ENCODE data around the gene SF1. TPM values are rescaled to one million over a fixed set of nuclear protein-coding genes. Genes with fewer than 3 reads are reported as not detected.

Gene SF1
- total RNA-seq, 3 donors from 2014 or later (not counting 1 experiment from before 2014, with no cell fraction given), result 841 to 864 (median 845) TPM

DNA sequence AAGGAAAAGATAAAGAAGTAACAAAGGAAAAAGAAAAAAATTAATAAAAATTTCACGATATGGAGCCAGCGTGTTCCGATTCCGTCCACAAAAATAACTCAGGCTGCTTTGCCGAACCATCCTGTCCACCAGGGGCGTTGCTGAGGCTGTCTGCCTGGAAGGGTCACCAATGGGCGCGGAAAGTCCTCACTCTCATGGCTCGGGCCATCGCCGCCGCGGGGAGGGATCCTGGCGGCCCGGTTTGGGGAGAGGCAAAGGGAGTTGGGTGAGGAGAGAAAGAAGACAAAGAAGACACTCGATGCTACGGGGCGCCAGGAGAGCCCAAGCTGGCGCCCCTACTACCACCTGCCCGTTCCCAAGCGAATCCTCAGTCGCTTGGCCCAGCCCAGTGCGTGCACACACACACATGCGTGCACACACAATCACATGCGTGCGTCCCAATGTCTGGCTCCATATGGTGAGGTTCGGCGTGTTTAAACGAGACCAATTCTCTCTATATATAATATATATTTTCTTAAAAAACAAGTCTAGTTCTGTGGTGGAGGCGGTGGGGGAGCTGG lies 13.0 kb downstream of the SF1 start:
- Histone ChIP-seq H3K4me3 (ENCODE audit: low read length) (no peak overlapping the region), H3K36me3 (ENCODE audit: control insufficient read depth, insufficient read depth, low read length) (peaks cover 62% of the 10 kb centered on the region), H3K27me3 (ENCODE audit: control insufficient read depth, insufficient read depth, low read length) (no peaks in the 10 kb centered on the region), H3K4me1 (ENCODE audit: control insufficient read depth, insufficient read depth, low read length) (peaks cover 80% of the 10 kb centered on the region), H3K27ac (ENCODE audit: low read length) (peak overlapping the region; percentile 59), H3K9me3 (ENCODE audit: control insufficient read depth, insufficient read depth, low read length) (no peaks in the 10 kb centered on the region)
- Mint-ChIP-seq H3K27me3 (ENCODE audit: low read depth in 2 of 2) (no peaks in the 10 kb centered on the region), H3K27ac (peak overlapping the region; percentile 95 to 96), H3K36me3 (peaks cover 27% of the 10 kb centered on the region), H3K9me3 (no peaks in the 10 kb centered on the region), H3K4me3 (peak overlapping the region; percentile 83), H3K4me1 (peaks cover 80 to 87% of the 10 kb centered on the region in 2 donors)
- intact Hi-C loops (cut with micrococcal nuclease), result loop anchor here (2.0 kb wide), 1 partner anchor 13 kb away; the partner anchor contains the start of gene SF1
- ATAC-seq, result no peak
- DNase-seq, result no peak
- TF ChIP-seq, protein P1, sequence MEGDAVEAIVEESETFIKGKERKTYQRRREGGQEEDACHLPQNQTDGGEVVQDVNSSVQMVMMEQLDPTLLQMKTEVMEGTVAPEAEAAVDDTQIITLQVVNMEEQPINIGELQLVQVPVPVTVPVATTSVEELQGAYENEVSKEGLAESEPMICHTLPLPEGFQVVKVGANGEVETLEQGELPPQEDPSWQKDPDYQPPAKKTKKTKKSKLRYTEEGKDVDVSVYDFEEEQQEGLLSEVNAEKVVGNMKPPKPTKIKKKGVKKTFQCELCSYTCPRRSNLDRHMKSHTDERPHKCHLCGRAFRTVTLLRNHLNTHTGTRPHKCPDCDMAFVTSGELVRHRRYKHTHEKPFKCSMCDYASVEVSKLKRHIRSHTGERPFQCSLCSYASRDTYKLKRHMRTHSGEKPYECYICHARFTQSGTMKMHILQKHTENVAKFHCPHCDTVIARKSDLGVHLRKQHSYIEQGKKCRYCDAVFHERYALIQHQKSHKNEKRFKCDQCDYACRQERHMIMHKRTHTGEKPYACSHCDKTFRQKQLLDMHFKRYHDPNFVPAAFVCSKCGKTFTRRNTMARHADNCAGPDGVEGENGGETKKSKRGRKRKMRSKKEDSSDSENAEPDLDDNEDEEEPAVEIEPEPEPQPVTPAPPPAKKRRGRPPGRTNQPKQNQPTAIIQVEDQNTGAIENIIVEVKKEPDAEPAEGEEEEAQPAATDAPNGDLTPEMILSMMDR (IDR thresholded peaks at IDR 0.05), result no peak
- 93% methylated on average over 25 of the region's 30 CpGs for WGBS (ENCODE audit: insufficient coverage)

DNA sequence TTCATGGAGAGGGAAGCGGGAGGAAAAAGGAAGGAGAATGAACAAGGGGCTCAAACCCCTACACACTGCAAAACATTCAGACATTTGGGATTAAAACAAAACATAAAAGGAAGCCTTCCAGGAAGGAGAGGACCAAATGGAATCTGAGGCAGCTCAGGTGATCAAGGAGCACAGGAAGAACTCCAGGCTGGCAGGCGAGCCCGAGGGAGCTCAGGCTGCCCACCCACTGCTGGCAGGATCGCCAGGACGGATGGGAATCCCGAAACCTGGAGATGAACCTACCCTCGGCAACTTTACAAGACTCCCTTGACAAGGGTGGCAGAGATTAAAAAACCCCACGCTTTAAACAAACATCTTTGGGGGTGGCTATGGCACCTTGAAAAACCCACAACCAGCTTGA lies 13.6 kb downstream of the SF1 start:
- H3K36me3 Mint-ChIP-seq, result peaks cover 27% of the 10 kb centered on the region
- H3K36me3 ChIP-seq (ENCODE audit: control insufficient read depth, insufficient read depth, low read length), result peaks cover 56% of the 10 kb centered on the region
- peak overlapping the region; percentile 95 to 96 for H3K27ac Mint-ChIP-seq
- H3K27me3 ChIP-seq (ENCODE audit: control insufficient read depth, insufficient read depth, low read length), result no peaks in the 10 kb centered on the region
- ATAC-seq (no peak), DNase-seq (no peak)
- 68% methylated on average over 7 of the region's 8 CpGs for WGBS (ENCODE audit: insufficient coverage)
- H3K9me3 ChIP-seq (ENCODE audit: control insufficient read depth, insufficient read depth, low read length), result no peaks in the 10 kb centered on the region
- H3K4me3 ChIP-seq (ENCODE audit: low read length), result no peak overlapping the region
- intact Hi-C loops (cut with micrococcal nuclease), result loop anchor here (2.0 kb wide), 1 partner anchor 14 kb away; the partner anchor contains the start of gene SF1
- peaks cover 84 to 91% of the 10 kb centered on the region in 2 donors for H3K4me1 Mint-ChIP-seq
- no peaks in the 10 kb centered on the region for H3K27me3 Mint-ChIP-seq (ENCODE audit: low read depth in 2 of 2)
- TF ChIP-seq, protein P1 (IDR thresholded peaks at IDR 0.05), result no peak
- peak overlapping the region; percentile 59 for H3K27ac ChIP-seq (ENCODE audit: low read length)
- peaks cover 86% of the 10 kb centered on the region for H3K4me1 ChIP-seq (ENCODE audit: control insufficient read depth, insufficient read depth, low read length)
- no peaks in the 10 kb centered on the region for H3K9me3 Mint-ChIP-seq
- peak overlapping the region; percentile 83 for H3K4me3 Mint-ChIP-seq

DNA sequence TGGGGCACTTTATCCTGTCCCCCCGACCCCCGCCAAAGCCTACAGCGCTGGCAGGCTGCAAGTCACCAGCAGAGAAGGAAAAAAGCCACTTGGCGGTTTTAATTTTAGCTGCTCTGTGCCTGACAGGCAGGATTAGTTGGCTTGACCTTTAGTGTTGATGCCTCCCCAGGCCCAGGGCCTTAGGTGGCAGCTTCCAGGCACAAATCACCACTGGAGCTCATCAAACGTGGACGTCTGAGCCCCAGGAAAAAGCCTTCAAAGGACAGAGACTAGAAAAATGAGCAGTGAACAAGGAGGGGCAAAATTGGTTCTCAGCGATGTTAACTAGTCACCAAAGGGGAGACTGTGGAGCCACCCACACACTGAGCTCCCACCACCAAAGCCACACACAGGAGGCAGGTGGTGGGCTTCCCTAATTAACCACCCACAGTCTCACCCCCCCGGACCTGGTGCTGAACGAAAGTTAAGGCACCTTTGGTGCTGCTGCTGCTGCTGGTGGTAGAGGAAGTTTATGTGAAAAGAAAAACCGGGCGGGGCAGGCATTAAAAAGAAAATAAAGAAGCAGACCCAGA lies 14.2 kb downstream of the SF1 start:
- intact Hi-C loops (cut with micrococcal nuclease), result loop anchor here (2.0 kb wide), 1 partner anchor 15 kb away; the partner anchor contains the start of gene SF1
- Histone ChIP-seq H3K4me3 (ENCODE audit: low read length) (peak overlapping the region; percentile 9), H3K36me3 (ENCODE audit: control insufficient read depth, insufficient read depth, low read length) (peaks cover 50% of the 10 kb centered on the region), H3K4me1 (ENCODE audit: control insufficient read depth, insufficient read depth, low read length) (peaks cover 92% of the 10 kb centered on the region), H3K9me3 (ENCODE audit: control insufficient read depth, insufficient read depth, low read length) (no peaks in the 10 kb centered on the region), H3K27me3 (ENCODE audit: control insufficient read depth, insufficient read depth, low read length) (no peaks in the 10 kb centered on the region), H3K27ac (ENCODE audit: low read length) (peak overlapping the region; percentile 59)
- Mint-ChIP-seq H3K9me3 (no peaks in the 10 kb centered on the region), H3K4me1 (peaks cover 85 to 92% of the 10 kb centered on the region in 2 donors), H3K27me3 (ENCODE audit: low read depth in 2 of 2) (no peaks in the 10 kb centered on the region), H3K27ac (peak overlapping the region; percentile 95 to 96), H3K4me3 (peak overlapping the region; percentile 83), H3K36me3 (peaks cover 21% of the 10 kb centered on the region)
- ATAC-seq, result peak; percentile 49 to 58 (median 56)
- WGBS (ENCODE audit: insufficient coverage), result 9% methylated on average over 9 of the region's 11 CpGs
- DNase-seq, result peak; percentile 58 to 82
- TF ChIP-seq, protein P1 (IDR thresholded peaks at IDR 0.05), result no peak
